ENCODE measurements around the gene UBTF. TPM values are rescaled to one million over a fixed set of nuclear protein-coding genes. Genes with fewer than 3 reads are reported as not detected.

UBTF gene
- total RNA-seq, 1 experiment from 2014 or later = 75.9 TPM

DNA sequence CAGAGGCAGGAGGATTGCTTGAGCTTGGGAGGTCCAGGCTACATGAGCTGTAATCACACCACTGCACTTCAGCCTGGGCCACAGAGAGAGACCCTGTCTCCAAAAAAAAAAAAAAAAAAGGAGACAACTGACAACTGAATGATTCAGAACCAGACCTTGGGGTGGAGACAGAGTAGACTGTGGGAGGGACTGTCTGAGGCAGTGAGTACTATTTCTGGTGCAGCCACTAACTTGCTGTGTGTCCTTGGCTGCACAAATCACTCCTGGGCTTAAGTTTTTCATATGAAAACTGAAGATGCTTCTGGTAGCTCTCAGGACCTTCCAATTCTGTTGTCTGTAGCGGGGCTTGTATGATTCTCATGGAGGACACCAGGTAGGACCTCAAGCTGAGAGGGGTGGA is 43.2 kb downstream of the UBTF start:
- Mint-ChIP-seq H3K9me3 (no peaks in the 10 kb centered on the region), H3K4me1 (peaks cover 6% of the 10 kb centered on the region), H3K36me3 (peaks cover 22% of the 10 kb centered on the region), H3K27ac (no peak overlapping the region), H3K4me3 (no peak overlapping the region), H3K27me3 (ENCODE audit: low read depth) (no peaks in the 10 kb centered on the region; the same call in 1 of the 2 replicates)
- DNase-seq (ENCODE audit: low spot score) (no peak), ATAC-seq (no peak)
- ChIA-PET POLR2A (no interaction called here), CTCF (interaction anchor here (0.5 to 1.6 kb wide), 3 partner anchors 8 to 257 kb away, joined by 4 to 6 read pairs (median 6); no protein-coding TSS in a partner anchor)
- TF ChIP-seq ZNF121 (CRISPR knock-in tag; IDR thresholded peaks at IDR 0.05) (no peak), MXD4 (CRISPR knock-in tag; IDR thresholded peaks at IDR 0.05; ENCODE audit: borderline replicate concordance) (no peak)

DNA sequence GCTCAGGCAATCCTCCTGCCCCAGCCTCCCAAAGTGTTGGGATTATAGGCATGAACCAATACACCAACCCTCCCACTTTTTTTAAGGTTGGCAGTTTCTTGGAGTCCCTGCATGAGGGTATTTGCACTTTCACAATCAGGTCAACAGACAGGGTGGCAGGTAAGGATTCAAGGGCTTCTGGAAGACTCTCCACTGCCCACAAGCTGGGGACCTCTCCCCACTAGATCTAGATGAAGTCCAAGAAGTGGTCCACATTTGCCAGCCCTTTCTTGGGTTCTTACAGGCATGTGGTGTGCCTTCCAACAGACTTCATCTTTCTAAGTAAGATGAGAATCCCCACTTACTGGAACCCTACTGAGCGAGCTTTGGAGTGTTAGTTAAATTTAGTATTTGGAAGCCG is 45.0 kb downstream of the UBTF start:
- H3K27me3 Mint-ChIP-seq (ENCODE audit: low read depth) = no peaks in the 10 kb centered on the region; the same call in 1 of the 2 replicates
- no peak overlapping the region for H3K4me3 Mint-ChIP-seq
- H3K36me3 Mint-ChIP-seq = peaks cover 21% of the 10 kb centered on the region
- TF ChIP-seq TEAD1 (CRISPR knock-in tag; IDR thresholded peaks at IDR 0.05) (no peak), MLX (CRISPR knock-in tag; IDR thresholded peaks at IDR 0.05) (no peak), GABPB1 (CRISPR knock-in tag; IDR thresholded peaks at IDR 0.05) (no peak), ZBTB21 (CRISPR knock-in tag; IDR thresholded peaks at IDR 0.05; ENCODE audit: borderline replicate concordance) (no peak), RELA (CRISPR knock-in tag; IDR thresholded peaks at IDR 0.05; ENCODE audit: borderline replicate concordance) (no peak), JUN (CRISPR knock-in tag; IDR thresholded peaks at IDR 0.05) (no peak), FOXK1 (CRISPR knock-in tag; IDR thresholded peaks at IDR 0.05) (no peak), ZBTB43 (CRISPR knock-in tag; IDR thresholded peaks at IDR 0.05) (no peak), ERG (CRISPR knock-in tag; IDR thresholded peaks at IDR 0.05) (no peak), ZNF317 (CRISPR knock-in tag; IDR thresholded peaks at IDR 0.05; ENCODE audit: borderline replicate concordance, low read depth) (no peak), NFE2L1 (CRISPR knock-in tag; IDR thresholded peaks at IDR 0.05) (no peak), MXD4 (CRISPR knock-in tag; IDR thresholded peaks at IDR 0.05; ENCODE audit: borderline replicate concordance) (no peak), ZNF263 (CRISPR knock-in tag; IDR thresholded peaks at IDR 0.05; ENCODE audit: low read depth) (no peak), ATF1 (CRISPR knock-in tag; IDR thresholded peaks at IDR 0.05) (no peak), GRHL2 (CRISPR knock-in tag; IDR thresholded peaks at IDR 0.05; ENCODE audit: insufficient replicate concordance, severe bottlenecking) (no peak)
- TF ChIP-seq, protein P1, sequence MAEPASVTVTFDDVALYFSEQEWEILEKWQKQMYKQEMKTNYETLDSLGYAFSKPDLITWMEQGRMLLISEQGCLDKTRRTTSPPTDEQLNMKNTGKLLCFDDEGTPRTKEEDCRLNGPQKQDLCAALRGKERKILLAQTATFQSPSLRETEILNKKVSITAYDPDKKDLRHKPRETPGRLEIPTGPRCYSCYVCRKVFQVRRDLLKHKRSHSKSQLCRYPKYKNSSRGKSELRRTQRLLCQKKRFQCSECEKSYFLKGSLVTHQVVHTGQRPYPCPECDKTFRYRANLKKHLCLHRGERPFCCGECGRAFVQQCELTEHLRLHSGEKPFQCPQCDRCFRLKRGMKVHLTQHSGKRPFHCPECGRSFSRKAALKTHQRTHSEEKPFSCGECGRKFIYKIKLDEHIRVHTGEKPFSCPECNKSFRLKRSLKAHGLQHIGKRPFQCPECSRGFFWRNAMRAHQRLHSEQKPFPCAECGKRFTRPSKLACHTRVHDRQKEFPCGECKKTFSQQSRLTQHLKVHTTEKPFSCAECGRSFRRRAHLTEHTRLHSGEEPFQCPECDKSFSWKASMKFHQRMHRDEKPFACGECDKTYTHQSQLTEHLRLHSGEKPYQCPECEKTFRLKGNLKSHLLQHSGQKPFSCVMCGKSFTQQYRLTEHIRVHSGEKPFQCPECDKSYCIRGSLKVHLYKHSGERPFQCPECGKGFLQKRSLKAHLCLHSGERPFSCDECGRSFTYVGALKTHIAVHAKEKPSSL (CRISPR knock-in tag; conservative IDR thresholded peaks at IDR 0.05) = no peak
- TF ChIP-seq, protein P2, sequence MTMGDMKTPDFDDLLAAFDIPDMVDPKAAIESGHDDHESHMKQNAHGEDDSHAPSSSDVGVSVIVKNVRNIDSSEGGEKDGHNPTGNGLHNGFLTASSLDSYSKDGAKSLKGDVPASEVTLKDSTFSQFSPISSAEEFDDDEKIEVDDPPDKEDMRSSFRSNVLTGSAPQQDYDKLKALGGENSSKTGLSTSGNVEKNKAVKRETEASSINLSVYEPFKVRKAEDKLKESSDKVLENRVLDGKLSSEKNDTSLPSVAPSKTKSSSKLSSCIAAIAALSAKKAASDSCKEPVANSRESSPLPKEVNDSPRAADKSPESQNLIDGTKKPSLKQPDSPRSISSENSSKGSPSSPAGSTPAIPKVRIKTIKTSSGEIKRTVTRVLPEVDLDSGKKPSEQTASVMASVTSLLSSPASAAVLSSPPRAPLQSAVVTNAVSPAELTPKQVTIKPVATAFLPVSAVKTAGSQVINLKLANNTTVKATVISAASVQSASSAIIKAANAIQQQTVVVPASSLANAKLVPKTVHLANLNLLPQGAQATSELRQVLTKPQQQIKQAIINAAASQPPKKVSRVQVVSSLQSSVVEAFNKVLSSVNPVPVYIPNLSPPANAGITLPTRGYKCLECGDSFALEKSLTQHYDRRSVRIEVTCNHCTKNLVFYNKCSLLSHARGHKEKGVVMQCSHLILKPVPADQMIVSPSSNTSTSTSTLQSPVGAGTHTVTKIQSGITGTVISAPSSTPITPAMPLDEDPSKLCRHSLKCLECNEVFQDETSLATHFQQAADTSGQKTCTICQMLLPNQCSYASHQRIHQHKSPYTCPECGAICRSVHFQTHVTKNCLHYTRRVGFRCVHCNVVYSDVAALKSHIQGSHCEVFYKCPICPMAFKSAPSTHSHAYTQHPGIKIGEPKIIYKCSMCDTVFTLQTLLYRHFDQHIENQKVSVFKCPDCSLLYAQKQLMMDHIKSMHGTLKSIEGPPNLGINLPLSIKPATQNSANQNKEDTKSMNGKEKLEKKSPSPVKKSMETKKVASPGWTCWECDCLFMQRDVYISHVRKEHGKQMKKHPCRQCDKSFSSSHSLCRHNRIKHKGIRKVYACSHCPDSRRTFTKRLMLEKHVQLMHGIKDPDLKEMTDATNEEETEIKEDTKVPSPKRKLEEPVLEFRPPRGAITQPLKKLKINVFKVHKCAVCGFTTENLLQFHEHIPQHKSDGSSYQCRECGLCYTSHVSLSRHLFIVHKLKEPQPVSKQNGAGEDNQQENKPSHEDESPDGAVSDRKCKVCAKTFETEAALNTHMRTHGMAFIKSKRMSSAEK (CRISPR knock-in tag; IDR thresholded peaks at IDR 0.05; ENCODE audit: borderline replicate concordance) = no peak
- no peaks in the 10 kb centered on the region for H3K9me3 Mint-ChIP-seq
- ChIA-PET POLR2A (interaction anchor here (0.7 kb wide), 1 partner anchor 48 kb away, joined by 3 read pairs; no protein-coding TSS in a partner anchor), CTCF (interaction anchor here (0.6 to 1.8 kb wide), 7 partner anchors 9 to 1150 kb away, joined by 3 to 9 read pairs (median 3); partner anchors contain the start of gene GRN)
- peaks cover 15% of the 10 kb centered on the region for H3K4me1 Mint-ChIP-seq
- no peak for ATAC-seq
- no peak for DNase-seq (ENCODE audit: low spot score)
- H3K27ac Mint-ChIP-seq = no peak overlapping the region
